ENCODE results near the gene RHNO1.

DNA sequence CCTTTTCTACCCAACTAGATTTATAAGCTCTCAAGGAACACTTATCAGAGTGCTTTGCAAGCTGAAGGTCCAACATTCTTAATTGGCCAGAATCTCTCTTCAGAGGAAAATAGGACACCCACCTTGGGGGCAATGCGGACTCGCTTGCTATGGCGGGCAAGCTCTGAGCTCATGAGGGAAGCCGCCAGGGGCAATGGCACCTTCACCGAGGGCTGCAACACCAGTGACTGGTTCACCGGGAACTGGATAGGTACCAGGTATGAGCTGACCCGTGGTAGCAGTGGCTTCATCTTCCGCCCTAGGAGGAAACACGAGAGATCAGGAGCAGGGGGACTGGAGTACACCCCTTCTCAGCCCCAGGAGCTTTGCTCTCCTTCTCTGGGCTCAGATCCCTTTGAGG lies 12.8 kb upstream of the RHNO1 start:
- TF ChIP-seq, protein P1, sequence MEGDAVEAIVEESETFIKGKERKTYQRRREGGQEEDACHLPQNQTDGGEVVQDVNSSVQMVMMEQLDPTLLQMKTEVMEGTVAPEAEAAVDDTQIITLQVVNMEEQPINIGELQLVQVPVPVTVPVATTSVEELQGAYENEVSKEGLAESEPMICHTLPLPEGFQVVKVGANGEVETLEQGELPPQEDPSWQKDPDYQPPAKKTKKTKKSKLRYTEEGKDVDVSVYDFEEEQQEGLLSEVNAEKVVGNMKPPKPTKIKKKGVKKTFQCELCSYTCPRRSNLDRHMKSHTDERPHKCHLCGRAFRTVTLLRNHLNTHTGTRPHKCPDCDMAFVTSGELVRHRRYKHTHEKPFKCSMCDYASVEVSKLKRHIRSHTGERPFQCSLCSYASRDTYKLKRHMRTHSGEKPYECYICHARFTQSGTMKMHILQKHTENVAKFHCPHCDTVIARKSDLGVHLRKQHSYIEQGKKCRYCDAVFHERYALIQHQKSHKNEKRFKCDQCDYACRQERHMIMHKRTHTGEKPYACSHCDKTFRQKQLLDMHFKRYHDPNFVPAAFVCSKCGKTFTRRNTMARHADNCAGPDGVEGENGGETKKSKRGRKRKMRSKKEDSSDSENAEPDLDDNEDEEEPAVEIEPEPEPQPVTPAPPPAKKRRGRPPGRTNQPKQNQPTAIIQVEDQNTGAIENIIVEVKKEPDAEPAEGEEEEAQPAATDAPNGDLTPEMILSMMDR (IDR thresholded peaks at IDR 0.05; ENCODE audit: poor library complexity, severe bottlenecking), result no peak
- no peak for TF ChIP-seq SMC3 (conservative IDR thresholded peaks at IDR 0.05; ENCODE audit: poor library complexity)
- TF ChIP-seq POLR2AphosphoS5 (IDR thresholded peaks at IDR 0.05), result no peak
- no peak for TF ChIP-seq RAD21 (conservative IDR thresholded peaks at IDR 0.05)
- no peak for TF ChIP-seq EZH2 (IDR thresholded peaks at IDR 0.05; ENCODE audit: borderline replicate concordance, insufficient read depth, low read length, poor library complexity, severe bottlenecking)
- TF ChIP-seq, protein P2, sequence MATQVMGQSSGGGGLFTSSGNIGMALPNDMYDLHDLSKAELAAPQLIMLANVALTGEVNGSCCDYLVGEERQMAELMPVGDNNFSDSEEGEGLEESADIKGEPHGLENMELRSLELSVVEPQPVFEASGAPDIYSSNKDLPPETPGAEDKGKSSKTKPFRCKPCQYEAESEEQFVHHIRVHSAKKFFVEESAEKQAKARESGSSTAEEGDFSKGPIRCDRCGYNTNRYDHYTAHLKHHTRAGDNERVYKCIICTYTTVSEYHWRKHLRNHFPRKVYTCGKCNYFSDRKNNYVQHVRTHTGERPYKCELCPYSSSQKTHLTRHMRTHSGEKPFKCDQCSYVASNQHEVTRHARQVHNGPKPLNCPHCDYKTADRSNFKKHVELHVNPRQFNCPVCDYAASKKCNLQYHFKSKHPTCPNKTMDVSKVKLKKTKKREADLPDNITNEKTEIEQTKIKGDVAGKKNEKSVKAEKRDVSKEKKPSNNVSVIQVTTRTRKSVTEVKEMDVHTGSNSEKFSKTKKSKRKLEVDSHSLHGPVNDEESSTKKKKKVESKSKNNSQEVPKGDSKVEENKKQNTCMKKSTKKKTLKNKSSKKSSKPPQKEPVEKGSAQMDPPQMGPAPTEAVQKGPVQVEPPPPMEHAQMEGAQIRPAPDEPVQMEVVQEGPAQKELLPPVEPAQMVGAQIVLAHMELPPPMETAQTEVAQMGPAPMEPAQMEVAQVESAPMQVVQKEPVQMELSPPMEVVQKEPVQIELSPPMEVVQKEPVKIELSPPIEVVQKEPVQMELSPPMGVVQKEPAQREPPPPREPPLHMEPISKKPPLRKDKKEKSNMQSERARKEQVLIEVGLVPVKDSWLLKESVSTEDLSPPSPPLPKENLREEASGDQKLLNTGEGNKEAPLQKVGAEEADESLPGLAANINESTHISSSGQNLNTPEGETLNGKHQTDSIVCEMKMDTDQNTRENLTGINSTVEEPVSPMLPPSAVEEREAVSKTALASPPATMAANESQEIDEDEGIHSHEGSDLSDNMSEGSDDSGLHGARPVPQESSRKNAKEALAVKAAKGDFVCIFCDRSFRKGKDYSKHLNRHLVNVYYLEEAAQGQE (IDR thresholded peaks at IDR 0.05; ENCODE audit: borderline replicate concordance), result no peak
- TF ChIP-seq MXI1 (conservative IDR thresholded peaks at IDR 0.05; ENCODE audit: poor library complexity, severe bottlenecking), result no peak
